Epithelial cell of proximal tubule (primary cell): ENCODE data around the gene ICOSLG. TPM values are rescaled to one million over a fixed set of nuclear protein-coding genes. Genes with fewer than 3 reads are reported as not detected.
"Not testable (repeated sequence)": the region's sequence is repeated elsewhere in the genome, so short reads cannot be mapped to it uniquely, and the experiment has no call there.

Experiments used
- DNase-seq: peaks from one replicate; pipeline ENCODE4 v3.0.0-alpha.2; 2011; ENCODE audit warnings: low read depth
- H3K4me3 ChIP-seq: 2 replicates; pipeline ENCODE4 v1.5.1; 2011; ENCODE audit warnings: low read depth, mild to moderate bottlenecking, low read length
- total RNA-seq: library from RNA; depleted of rRNA; stranded (reverse); fragments of >200 nt; gene quantifications from 2 replicates; pipeline ENCODE4 v1.2.3, GENCODE V29; 2015

ICOSLG gene
- total RNA-seq, 1 donor from 2014 or later: 2.7 TPM

DNA sequence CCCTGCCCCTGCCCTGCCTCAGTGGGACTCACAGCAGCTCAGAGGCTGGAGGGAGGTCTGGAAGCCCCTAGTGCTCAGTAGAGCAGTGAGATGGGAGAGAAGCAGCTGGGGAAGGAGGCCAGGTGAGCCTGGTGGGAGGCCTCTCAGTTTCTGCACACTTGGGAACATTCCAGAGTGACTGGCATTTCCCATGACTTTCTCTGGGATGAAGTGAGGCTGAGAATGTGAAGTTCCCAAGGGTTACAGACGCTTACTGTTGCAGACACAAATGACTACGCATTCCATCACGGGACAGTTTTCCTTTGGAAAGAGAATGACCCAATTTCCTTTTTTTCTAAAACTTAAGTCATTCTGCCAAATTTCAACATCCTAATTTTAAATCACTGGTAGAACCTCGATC is 59.2 kb downstream of the ICOSLG start:
- not testable (repeated sequence) for DNase-seq, H3K4me3 ChIP-seq

DNA sequence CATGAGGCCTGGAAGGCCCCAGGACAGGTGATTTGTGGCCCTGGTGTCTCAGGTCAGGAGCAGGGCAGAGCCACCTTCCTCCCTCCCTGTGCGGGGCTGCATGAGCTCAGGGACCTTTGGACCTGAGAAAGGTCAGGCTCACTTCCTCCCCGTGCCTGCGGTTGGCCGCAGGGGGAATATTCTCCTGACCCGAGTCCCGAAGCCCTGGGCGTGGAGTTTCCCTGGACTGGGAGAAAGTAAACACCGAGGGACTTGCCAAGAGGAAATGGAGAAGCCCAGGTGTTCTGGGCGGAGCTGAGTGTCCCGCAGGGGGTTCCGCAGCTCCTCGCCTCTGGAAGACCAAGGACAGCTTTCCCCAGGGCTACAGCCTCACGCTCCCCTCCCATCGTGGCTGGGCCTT is 64.6 kb downstream of the ICOSLG start:
- not testable (repeated sequence) for H3K4me3 ChIP-seq, DNase-seq

DNA sequence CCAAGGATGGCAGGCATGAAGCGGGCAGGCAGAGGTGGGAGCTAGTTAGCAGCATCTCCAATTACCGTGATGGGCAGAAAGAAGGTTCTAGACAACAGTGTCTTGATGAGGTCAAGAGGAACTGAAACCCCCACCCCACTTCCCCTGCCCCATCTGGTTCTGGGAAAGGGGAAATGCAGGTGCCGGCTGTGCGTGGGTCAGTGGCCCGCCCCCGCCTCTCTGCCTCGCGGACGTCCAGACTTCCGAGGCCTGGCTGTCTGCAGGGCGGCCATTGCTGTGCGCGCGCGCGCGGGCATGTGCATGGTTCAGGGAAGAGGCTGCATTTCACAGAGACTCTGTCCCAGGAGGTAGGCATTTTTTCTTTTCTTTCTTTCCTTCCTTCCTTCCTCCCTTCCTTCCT is 65.6 kb downstream of the ICOSLG start:
- not testable (repeated sequence) for H3K4me3 ChIP-seq, DNase-seq

Other genes with a start within 250 kb of the ICOSLG start
- 20.0 and 21.8 TPM in 2 replicates for gene TRAPPC10, start 228.6 kb downstream of the ICOSLG start, total RNA-seq
- gene PWP2, start 133.5 kb downstream of the ICOSLG start, total RNA-seq: 5.0 and 6.6 TPM in 2 replicates
- 5.0 and 5.9 TPM in 2 replicates for gene GATD3, start 107.3 kb downstream of the ICOSLG start, total RNA-seq
- not detected in 2 replicates for gene DNMT3L, start 21.0 kb upstream of the ICOSLG start, total RNA-seq
- gene AIRE, start 44.9 kb upstream of the ICOSLG start, total RNA-seq: not detected in 2 replicates
- gene PFKL, start 59.1 kb upstream of the ICOSLG start, total RNA-seq: 65.8 and 125 TPM in 2 replicates
- 11.2 and 11.4 TPM in 2 replicates for gene CFAP410, start 98.4 kb upstream of the ICOSLG start, total RNA-seq
- gene TRPM2, start 112.7 kb upstream of the ICOSLG start, total RNA-seq: 0.52 and 1.7 TPM in 2 replicates
- gene LRRC3, start 214.6 kb upstream of the ICOSLG start, total RNA-seq: 1.0 and 3.0 TPM in 2 replicates